Mesenchymal stem cell (in vitro differentiated cells and primary cell): Measurements from ENCODE around the gene NOD2.

Experiments
- DNase-seq: peaks from one replicate; pipeline ENCODE4 v3.0.0-alpha.2; 2013
- H2AFZ ChIP-seq: one replicate; pipeline ENCODE4 v1.6.1; 2013; ENCODE audit warnings: low read depth, mild to moderate bottlenecking, control low read depth, inconsistent platforms, low read length, moderate library complexity
- H2AK5ac ChIP-seq: 2 replicates; pipeline ENCODE4 v1.6.1; 2013; ENCODE audit warnings: low read length, moderate library complexity, mild to moderate bottlenecking, inconsistent platforms; ENCODE audit not compliant: severe bottlenecking
- H2BK120ac ChIP-seq: one replicate; pipeline ENCODE4 v1.6.1; 2013; ENCODE audit warnings: low read depth, mild to moderate bottlenecking, inconsistent platforms, low read length, moderate library complexity
- H2BK12ac ChIP-seq, 2 experiments: one replicate each; pipeline ENCODE4 v1.6.1; 2013; ENCODE audit warnings: inconsistent platforms in 2 of 2, low read length in 2 of 2, mild to moderate bottlenecking in 2 of 2, moderate library complexity in 2 of 2, control low read depth in 1 of 2
- H2BK15ac ChIP-seq: one replicate; pipeline ENCODE4 v1.6.1; 2013; ENCODE audit warnings: mild to moderate bottlenecking, low read depth, inconsistent platforms; ENCODE audit not compliant: poor library complexity, severe bottlenecking
- H2BK5ac ChIP-seq: 2 replicates; pipeline ENCODE4 v1.6.1; 2013; ENCODE audit warnings: low read depth, mild to moderate bottlenecking, low read length, control low read depth, inconsistent platforms; ENCODE audit not compliant: poor library complexity, severe bottlenecking
- H3K14ac ChIP-seq, 2 experiments: one replicate each; pipeline ENCODE4 v1.6.1; 2013; ENCODE audit warnings: inconsistent platforms in 2 of 2, low read length in 2 of 2, control low read depth in 1 of 2, mild to moderate bottlenecking in 1 of 2, moderate library complexity in 1 of 2
- H3K18ac ChIP-seq, 2 experiments: one replicate each; pipeline ENCODE4 v1.6.1; 2013; ENCODE audit warnings: inconsistent platforms in 2 of 2, low read length in 2 of 2, control low read depth in 1 of 2, low read depth in 1 of 2, mild to moderate bottlenecking in 1 of 2
- H3K23ac ChIP-seq, 2 experiments: one replicate each; pipeline ENCODE4 v1.6.1; 2013; ENCODE audit warnings: inconsistent platforms in 2 of 2, low read length in 2 of 2, mild to moderate bottlenecking in 2 of 2, moderate library complexity in 2 of 2, control low read depth in 1 of 2
- H3K27ac ChIP-seq: 2 replicates; pipeline ENCODE4 v1.5.1; 2013; ENCODE audit warnings: mild to moderate bottlenecking, moderate library complexity, low read length, control low read depth, inconsistent platforms; ENCODE audit not compliant: poor library complexity, severe bottlenecking
- H3K27me3 ChIP-seq, 2 experiments: 2 replicates each; pipeline versions ENCODE4 v1.6.1 to v1.7.0; 2013; ENCODE audit warnings: low read length in 2 of 2, mild to moderate bottlenecking in 2 of 2, moderate library complexity in 2 of 2, control low read depth in 1 of 2, inconsistent platforms in 1 of 2; ENCODE audit not compliant: control insufficient read depth in 1 of 2, insufficient read depth in 1 of 2
- H3K36me3 ChIP-seq, 2 experiments: 2 replicates each; pipeline versions ENCODE4 v1.6.1 to v1.7.0; 2013; ENCODE audit warnings: low read length in 2 of 2, control low read depth in 1 of 2, inconsistent platforms in 1 of 2, low read depth in 1 of 2, mild to moderate bottlenecking in 1 of 2; ENCODE audit not compliant: insufficient read depth in 2 of 2, control insufficient read depth in 1 of 2
- H3K4ac ChIP-seq, 2 experiments: one replicate each; pipeline ENCODE4 v1.6.1; 2013; ENCODE audit warnings: inconsistent platforms in 2 of 2, low read length in 2 of 2, mild to moderate bottlenecking in 2 of 2, moderate library complexity in 2 of 2, control low read depth in 1 of 2, low read depth in 1 of 2
- H3K4me1 ChIP-seq: 2 replicates; pipeline ENCODE4 v1.6.1; 2013; ENCODE audit warnings: low read depth, low read length, control low read depth; ENCODE audit not compliant: control insufficient read depth, insufficient read depth
- H3K4me2 ChIP-seq: 2 replicates; pipeline ENCODE4 v1.6.1; 2013; ENCODE audit warnings: low read length, mild to moderate bottlenecking, inconsistent platforms; ENCODE audit not compliant: poor library complexity, severe bottlenecking
- H3K4me3 ChIP-seq, 2 experiments: 2 replicates each; pipeline versions ENCODE4 v1.5.1 to v1.7.0; 2013; ENCODE audit warnings: low read length in 2 of 2, mild to moderate bottlenecking in 2 of 2, control low read depth in 1 of 2, low read depth in 1 of 2; ENCODE audit not compliant: insufficient read depth in 1 of 2
- H3K79me1 ChIP-seq: replicated peaks from 2 replicates; pipeline ENCODE4 v1.6.1; 2013; ENCODE audit warnings: mild to moderate bottlenecking, control low read depth, low read length, inconsistent platforms; ENCODE audit not compliant: poor library complexity, severe bottlenecking
- H3K9ac ChIP-seq: 2 replicates; pipeline ENCODE4 v1.7.0; 2013; ENCODE audit warnings: mild to moderate bottlenecking, low read length, moderate library complexity
- H3K9me3 ChIP-seq: 2 replicates; pipeline ENCODE4 v1.7.0; 2013; ENCODE audit warnings: mild to moderate bottlenecking, low read length; ENCODE audit not compliant: control insufficient read depth
- H4K8ac ChIP-seq: one replicate; pipeline ENCODE4 v1.6.1; 2013; ENCODE audit warnings: inconsistent platforms, mild to moderate bottlenecking, low read length, moderate library complexity
- H4K91ac ChIP-seq: one replicate; pipeline ENCODE4 v1.6.1; 2013; ENCODE audit warnings: mild to moderate bottlenecking, low read length, inconsistent platforms
- WGBS: methylation state at CpG from one replicate; pipeline ENCODE4 v1.1.7; 2013; ENCODE audit warnings: mixed read lengths; 5-methylcytosine and 5-hydroxymethylcytosine counted together

The NOD2 gene

DNA sequence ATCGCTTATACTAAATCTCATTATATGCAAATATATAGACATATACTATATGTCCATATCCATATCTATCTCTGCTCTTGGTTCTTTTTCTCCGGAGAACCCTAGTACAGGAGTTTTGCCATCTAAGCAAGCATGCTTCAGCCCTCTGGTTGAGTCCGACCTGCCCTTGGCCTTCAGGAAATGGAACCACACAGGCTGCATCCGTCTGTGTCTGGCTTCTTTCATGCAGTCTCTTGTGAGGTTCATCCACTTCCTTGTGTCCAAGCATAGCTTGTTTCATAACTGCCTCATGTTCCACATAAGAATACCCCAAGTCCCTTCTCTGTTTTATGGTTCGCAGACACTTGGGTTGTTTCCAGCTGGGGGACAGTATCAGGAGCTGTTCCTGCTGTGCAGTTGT is 29.1 kb upstream of the NOD2 start:
- no peak overlapping the region for H2BK12ac ChIP-seq
- H2BK5ac ChIP-seq, result no peak overlapping the region
- H2BK15ac ChIP-seq, result no peak overlapping the region
- H2AFZ ChIP-seq, result no peak overlapping the region
- H3K14ac ChIP-seq, result no peak overlapping the region
- H3K36me3 ChIP-seq, result no peaks in the 10 kb centered on the region
- H3K4ac ChIP-seq, result no peak overlapping the region
- H3K4me1 ChIP-seq, result peaks cover 2% of the 10 kb centered on the region
- H3K18ac ChIP-seq, result no peak overlapping the region
- H3K79me1 ChIP-seq, result no peaks in the 10 kb centered on the region
- no peak overlapping the region for H3K9ac ChIP-seq
- no peak for DNase-seq
- no peak overlapping the region for H3K27ac ChIP-seq
- no peaks in the 10 kb centered on the region for H3K9me3 ChIP-seq
- no peak overlapping the region for H4K91ac ChIP-seq
- H4K8ac ChIP-seq, result no peak overlapping the region
- no peak overlapping the region for H3K4me2 ChIP-seq
- H3K23ac ChIP-seq, result no peak overlapping the region
- no peaks in the 10 kb centered on the region for H3K27me3 ChIP-seq
- H2AK5ac ChIP-seq, result no peak overlapping the region
- 96% methylated on average over 5 of the region's 5 CpGs for WGBS
- H3K4me3 ChIP-seq, result no peak overlapping the region
- H2BK120ac ChIP-seq, result no peak overlapping the region

GRCh38 chr16:50665128-50665878 is 28.1 kb upstream of the NOD2 start:
- Histone ChIP-seq H4K91ac (no peak overlapping the region), H3K36me3 (no peaks in the 10 kb centered on the region), H2BK120ac (no peak overlapping the region), H3K23ac (no peak overlapping the region), H3K79me1 (no peaks in the 10 kb centered on the region), H3K18ac (no peak overlapping the region), H3K4me3 (peak overlapping the region; percentile 12 to 76), H3K9ac (peak overlapping the region; percentile 89), H3K4me1 (peaks cover 2% of the 10 kb centered on the region), H3K4ac (no peak overlapping the region), H2BK12ac (no peak overlapping the region), H3K4me2 (peak overlapping the region; percentile 36), H3K14ac (no peak overlapping the region), H2BK15ac (no peak overlapping the region), H4K8ac (peak overlapping the region; percentile 88), H2AK5ac (no peak overlapping the region), H3K27me3 (no peaks in the 10 kb centered on the region), H3K9me3 (no peaks in the 10 kb centered on the region), H2AFZ (no peak overlapping the region), H2BK5ac (no peak overlapping the region), H3K27ac (no peak overlapping the region)
- WGBS, result 39% methylated on average over 40 of the region's 40 CpGs
- DNase-seq, result peak; percentile 65

- Histone ChIP-seq H3K27ac (no peak overlapping the region), H4K91ac (no peak overlapping the region), H3K27me3 (no peaks in the 10 kb centered on the region), H2BK5ac (no peak overlapping the region), H3K4ac (no peak overlapping the region), H3K36me3 (no peaks in the 10 kb centered on the region), H3K4me1 (peaks cover 2% of the 10 kb centered on the region), H3K23ac (no peak overlapping the region), H2AK5ac (no peak overlapping the region), H3K4me3 (no peak overlapping the region), H3K79me1 (no peaks in the 10 kb centered on the region), H3K14ac (no peak overlapping the region), H2BK12ac (no peak overlapping the region), H2BK15ac (no peak overlapping the region), H2AFZ (no peak overlapping the region), H3K4me2 (no peak overlapping the region), H3K9ac (no peak overlapping the region), H4K8ac (no peak overlapping the region), H3K18ac (no peak overlapping the region), H3K9me3 (peaks cover 5% of the 10 kb centered on the region), H2BK120ac (no peak overlapping the region)
- WGBS, result 90% methylated on average over 8 of the region's 9 CpGs
- no peak for DNase-seq
These were observed 26.5 kb upstream of the NOD2 start for GRCh38 chr16:50666658-50667496.
